Measurements from ENCODE around the gene PLGRKT.
A peak's percentile ranks its signal among the peaks of the same experiment; 100 is the strongest.
"Not testable (repeated sequence)": the region's sequence is repeated elsewhere in the genome, so short reads cannot be mapped to it uniquely, and the experiment has no call there.

PLGRKT gene

DNA sequence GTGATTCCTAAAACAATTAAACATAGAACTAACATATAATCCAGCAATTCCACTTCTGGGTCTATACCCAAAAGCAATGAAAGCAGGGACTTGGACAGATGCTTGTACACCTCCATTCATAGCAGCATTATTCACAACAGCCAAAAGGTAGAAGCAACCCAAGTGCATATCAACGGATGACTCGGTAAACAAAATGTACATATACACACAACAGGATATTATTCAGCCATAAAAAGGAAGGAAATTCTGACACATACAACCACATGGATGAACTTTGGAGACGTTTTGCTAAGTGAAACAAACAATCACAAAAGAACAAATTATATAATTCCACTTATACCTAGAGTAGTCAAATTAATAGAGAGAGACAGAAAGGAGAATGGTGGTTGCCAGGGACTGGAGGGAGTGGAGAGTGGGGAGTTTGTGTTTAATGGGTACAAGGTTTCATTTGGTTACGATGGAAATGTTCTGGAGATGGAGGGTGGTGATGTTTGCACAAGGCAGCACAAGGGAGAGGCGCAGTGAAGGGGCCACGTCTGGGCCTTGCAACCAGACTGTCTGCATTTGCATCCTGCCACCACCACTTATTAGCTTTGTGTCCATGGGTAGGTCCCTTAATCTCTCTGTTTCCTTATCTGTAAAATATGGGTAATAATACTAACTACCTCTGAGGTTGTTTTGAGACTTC, 61.8 kb downstream of the PLGRKT start:
- DNase-seq (ENCODE audit: low read depth in 2 of 2) = no peak

- no peak for DNase-seq (ENCODE audit: low read depth in 2 of 2)
Observed at GRCh38 chr9:5375091-5375490, 62.6 kb downstream of the PLGRKT start.

DNA sequence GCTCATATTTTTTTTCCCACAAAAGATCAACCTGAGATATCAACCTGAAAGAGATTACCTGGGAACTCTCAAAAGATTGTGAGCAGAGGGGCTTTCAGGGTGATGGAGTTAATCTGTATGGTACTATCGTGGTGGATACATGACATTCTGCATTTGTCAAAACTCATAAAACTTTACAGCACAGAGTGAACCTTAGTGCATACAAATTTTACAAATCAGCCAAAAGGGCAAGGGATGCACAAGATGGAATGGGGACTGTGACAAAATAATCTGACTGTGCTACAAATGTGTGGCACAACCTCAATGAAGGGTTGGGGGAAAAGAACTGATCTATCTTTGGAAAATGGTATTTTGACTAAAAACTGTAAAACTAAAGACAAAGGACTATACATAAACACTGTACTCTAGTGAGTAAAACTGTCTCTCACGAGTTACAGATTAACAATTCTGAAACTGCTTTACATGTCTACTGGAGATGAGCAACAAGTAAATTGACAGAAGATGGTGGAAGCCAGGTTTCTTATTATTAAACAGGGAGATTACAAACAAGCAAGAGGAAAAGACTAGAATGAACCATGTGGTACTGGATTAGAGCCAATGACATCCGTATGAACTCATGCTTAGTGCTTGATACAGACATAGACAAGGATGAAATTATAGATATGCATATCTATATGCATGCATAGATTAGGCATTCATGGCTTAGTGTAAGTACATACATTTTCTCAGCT, 73.3 kb downstream of the PLGRKT start:
- DNase-seq (ENCODE audit: low read depth in 2 of 2) = no peak

- no peak for DNase-seq (ENCODE audit: low read depth in 2 of 2)
Observed at GRCh38 chr9:5361326-5362010, 76.3 kb downstream of the PLGRKT start.

DNA sequence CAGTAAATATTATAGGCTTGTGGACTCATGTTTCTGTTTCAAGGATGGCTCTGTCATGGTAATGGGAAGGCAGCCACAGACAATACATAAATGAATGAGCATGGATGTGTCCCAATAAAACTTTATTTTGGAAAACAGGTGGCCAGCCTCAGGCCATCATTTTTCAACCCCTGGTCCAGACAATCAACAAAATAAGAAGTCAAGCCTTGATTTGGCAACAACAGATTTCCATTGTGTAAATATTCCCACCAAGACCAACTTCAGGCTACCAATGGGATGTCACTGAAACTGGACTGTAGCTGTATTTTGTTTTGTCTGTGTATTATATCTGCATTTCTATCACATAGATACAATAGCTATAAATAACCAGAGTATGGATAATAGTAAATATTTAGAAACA, 77.4 kb downstream of the PLGRKT start:
- DNase-seq (ENCODE audit: low read depth in 2 of 2) = no peak

- no peak for DNase-seq (ENCODE audit: low read depth in 2 of 2)
Observed at GRCh38 chr9:5357431-5358105, 80.2 kb downstream of the PLGRKT start.

GRCh38 chr9:5355817-5356216, 81.9 kb downstream of the PLGRKT start:
- no peak for DNase-seq (ENCODE audit: low read depth in 2 of 2)

- DNase-seq (ENCODE audit: low read depth in 2 of 2) = no peak
Observed at GRCh38 chr9:5355226-5355625, 82.5 kb downstream of the PLGRKT start.

DNA sequence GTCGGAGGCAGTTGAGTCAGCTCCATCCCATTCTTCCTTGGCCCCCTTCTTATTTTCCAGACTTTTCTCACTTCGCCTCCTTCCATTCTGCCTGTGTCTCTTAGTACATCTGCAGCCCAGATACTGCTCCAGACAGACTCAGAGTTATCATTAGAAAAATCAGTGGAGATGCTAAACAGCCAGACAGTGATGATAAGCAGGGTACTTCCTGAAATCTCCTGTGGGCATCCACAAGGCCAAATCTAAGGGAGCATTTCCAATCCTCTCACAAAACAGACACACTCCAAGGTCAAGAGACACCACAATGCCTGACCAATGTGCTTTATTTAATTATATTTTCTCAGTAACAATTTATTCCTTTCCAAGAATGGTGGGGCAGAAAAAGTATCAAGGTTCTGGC, 83.5 kb downstream of the PLGRKT start:
- DNase-seq (ENCODE audit: low read depth in 2 of 2) = no peak

GRCh38 chr9:5352637-5353248, 85.0 kb downstream of the PLGRKT start:
- DNase-seq (ENCODE audit: low read depth in 2 of 2) = no peak

DNA sequence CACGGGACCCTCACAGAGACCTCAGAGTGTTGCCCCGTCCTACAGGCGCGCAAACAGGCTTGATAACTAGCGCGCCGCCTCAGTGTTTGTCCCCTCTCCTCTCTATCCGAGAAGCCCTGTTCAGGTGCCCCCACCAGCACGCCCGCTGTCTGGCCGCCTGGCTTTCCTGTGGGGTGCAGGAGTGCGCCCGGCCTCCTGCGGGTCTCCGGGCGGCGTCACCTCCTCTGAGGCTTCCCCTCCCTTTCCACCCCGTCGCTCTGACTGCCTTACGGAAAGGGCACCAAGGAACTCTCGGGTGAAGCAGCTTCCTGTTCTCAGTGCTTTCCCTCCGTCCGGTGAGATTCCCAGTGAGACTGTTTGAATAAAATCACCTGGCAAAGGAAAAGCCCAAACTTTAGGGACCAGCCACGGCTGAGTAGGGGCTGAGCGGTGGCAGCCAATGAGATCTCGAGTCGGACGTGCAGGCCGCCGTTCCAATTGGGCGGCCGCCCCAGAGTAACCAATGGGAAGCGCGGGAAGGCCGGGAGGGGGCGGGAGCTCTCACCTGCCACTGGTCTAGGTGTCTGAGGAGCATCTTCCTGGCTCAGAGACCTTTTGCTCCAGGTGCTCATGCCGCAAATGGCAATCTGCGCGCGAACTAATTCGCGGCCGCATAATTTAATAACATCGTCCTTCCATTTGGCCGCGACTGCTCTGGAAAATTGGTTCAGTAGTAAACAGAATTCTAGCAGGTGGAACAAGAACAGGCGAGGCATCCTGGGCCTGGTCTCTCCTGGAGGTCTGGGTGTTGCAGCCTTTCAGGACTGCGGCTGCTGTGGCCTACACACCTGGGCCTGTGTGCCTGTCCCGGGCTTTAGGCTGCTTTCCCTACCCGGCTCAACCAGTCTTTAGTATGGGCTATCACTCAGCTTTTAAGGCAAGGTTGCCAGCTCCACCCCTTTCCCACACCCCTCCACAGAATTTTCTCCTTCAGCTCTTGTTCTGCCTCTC, 98.4 kb downstream of the PLGRKT start, which contains the start of gene RLN1:
TSS of gene RLN1 (minus strand) at position 885 of the 990 bp plus-strand sequence. CDS start at position 755, 130 bp downstream.
- not testable (repeated sequence) for DNase-seq (ENCODE audit: low read depth in 2 of 2)

- no peak for DNase-seq (ENCODE audit: low read depth in 2 of 2)
Observed at GRCh38 chr9:5336688-5337087, 101.0 kb downstream of the PLGRKT start.

DNA sequence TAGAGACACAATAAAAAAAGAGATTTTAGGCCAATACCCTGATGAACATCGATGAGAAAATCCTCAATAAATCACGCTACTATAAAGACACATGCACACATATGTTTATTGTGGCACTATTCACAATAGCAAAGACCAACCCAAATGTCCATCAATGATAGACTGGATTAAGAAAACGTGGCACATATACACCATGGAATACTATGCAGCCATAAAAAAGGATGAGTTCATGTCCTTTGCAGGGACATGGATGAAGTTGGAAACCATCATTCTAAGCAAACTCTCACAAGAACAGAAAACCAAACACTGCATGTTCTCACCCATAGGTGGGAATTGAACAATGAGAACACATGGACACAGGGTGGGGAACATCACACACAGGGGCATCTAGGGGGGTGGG, 106.4 kb downstream of the PLGRKT start:
- not testable (repeated sequence) for DNase-seq (ENCODE audit: low read depth in 2 of 2)

DNA sequence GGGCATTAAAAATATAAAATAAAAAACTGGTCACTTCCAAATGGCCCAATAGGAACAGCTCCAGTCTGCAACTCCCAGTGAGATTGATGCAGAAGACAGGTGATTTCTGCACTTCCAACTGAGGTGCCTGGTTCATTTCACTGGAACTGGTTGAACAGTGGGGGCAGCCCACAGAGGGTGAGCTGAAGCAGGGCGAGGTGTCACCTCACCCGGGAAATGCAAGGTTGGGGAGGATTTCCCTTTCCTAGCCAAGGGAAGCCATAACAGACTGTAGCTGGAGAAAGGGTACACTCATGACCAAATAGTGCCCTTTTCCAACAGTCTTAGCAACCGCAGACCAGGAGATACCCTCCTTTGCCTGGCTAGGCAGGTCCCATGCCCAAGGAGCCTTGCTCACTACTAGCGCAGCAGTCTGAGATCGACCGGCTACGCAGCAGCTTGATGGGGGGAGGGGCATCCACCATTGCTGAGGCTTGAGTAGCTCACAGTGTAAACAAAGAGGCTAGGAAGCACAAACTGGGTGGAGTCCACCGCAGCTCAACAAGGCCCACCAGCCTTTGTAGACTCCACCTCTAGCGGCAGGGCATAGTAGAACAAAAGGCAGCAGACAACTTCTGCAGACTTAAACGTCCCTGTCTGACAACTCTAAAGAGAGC, 110.7 kb downstream of the PLGRKT start:
- DNase-seq (ENCODE audit: low read depth in 2 of 2) = peak in 1 of 2 donors; percentile 11

DNA sequence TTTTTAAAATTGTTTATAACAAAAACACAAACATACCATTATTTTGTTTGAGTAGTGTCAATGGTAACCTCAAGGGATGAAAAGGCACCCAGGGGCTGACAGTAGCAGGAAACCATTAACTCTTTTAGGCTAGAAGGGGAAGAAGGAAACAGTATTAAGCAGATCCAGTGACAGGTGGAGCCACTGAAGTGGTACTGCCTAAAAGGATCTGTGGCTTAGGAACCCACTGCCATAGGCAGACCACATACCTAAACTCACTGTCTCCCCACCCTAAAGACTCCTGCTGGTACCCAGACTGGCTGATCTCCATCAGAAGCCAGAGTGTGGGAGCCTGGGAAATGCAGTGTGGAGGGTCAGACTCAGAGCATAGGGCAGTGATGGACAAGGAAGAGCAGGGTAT, 111.5 kb downstream of the PLGRKT start:
- no peak for DNase-seq (ENCODE audit: low read depth in 2 of 2)

DNA sequence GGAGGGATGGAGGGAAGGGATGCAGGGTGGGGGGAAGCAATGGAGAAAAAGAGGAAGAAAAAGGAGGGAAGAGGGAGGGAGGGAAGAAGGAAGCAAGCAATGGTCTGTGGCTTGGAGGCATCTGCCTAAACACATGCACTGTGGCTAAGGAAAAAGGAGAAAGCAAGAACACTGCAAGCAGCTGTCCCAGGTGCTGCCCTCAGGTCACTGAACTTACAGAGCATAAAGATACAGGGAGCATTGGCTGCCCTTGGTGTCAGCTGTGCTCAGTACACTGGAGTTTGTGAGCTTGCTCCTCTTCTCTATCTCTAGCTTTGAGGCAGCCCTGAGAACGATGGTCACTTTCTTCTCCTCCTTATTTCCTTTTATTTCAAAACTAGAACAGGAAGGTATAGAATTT, 116.1 kb downstream of the PLGRKT start:
- DNase-seq (ENCODE audit: low read depth in 2 of 2) = not testable (repeated sequence)

DNA sequence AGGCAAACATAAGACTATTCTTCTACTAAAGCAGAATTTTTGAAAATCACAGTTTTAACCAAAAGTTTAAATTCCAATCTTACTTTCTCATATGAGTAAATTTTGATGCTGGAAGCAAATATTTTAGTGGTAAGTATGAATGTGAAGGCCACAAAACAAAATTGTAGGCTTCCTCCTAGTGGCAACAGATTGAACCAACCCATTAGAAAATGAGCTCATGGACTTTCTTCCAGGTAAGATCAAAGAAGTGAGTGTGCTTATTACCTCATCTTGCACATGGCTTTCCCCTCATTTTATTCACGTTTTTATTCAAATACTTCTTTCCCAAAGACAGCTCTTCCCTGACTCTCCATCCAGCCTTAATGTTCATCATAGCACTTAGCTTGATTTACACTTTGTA, 116.7 kb downstream of the PLGRKT start:
- DNase-seq (ENCODE audit: low read depth in 2 of 2) = no peak

DNA sequence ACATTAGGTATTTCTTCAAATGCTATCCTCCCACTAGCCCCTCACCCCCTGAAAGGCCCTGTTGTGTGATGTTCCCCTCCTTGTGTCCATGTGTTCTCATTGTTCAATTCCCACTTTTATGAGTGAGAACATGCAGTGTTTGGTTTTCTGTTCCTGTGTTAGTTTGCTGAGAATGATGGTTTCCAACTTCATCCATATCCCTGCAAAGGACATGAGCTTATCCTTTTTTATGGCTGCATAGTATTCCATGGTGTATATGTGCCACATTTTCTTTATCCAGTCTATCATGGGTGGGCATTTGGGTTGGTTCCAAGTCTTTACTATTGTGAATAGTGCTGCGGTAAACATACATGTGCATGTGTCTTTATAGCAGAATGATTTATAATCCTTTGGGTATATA, 121.3 kb downstream of the PLGRKT start:
- not testable (repeated sequence) for DNase-seq (ENCODE audit: low read depth in 2 of 2)

GRCh38 chr9:5315187-5315923, 122.4 kb downstream of the PLGRKT start:
- DNase-seq (ENCODE audit: low read depth in 2 of 2) = no peak
